Measurements from ENCODE around the gene SCAMP4. TPM values are rescaled to one million over a fixed set of nuclear protein-coding genes. Genes with fewer than 3 reads are reported as not detected.

SCAMP4 gene
- total and polyA plus RNA-seq, 2 of the 13 experiments (the other 11 are each of a cell fraction or from before 2014, with no cell fraction given): 10.7 to 13.7 TPM

DNA sequence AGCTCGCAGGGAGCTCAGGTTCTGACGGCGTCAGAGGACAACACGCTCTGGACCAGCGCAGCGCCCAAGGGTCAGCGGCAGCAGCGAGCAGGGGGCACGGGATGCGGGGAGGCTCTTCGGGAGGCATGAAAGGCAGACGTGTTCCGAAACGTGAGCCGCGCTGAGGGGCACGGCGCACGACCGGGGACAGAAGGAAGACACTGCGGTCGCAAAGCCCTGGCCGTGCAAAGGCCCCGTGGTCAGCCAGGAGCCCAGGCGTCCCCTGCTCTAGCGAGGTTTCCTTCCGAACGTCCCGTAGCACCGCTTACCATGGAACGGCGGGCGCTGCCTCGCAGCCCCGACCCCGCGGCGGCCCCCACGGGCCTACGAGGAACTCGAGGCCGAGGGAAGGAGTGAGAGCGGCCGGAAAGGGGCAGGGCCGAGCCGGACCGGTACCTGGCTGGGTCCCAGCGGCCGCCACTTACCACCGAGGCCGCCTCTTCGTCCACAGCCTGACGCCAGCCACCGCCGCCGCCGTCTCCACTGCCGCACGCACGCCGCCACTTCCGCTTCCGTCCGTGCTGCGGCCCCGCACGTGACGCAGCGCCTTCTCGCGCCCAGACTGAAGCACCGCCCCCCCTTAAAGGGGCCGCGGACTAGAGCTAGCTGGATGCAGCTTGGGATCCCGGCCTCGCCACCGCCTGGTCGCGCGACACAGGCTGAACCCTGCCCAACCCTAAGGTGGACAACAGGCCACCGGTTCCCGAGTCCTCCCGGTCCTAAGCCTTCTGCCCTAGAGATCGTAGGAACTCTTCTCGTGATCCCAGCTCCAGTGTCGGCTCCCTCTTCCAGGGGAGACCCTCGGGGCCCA, 29.3 kb upstream of the SCAMP4 start (continued):
- TF ChIP-seq ZNF275 (CRISPR knock-in tag; IDR thresholded peaks at IDR 0.05; ENCODE audit: borderline replicate concordance) (peak; percentile 52; the same call in 1 of the 2 replicates), ZNF513 (CRISPR knock-in tag; conservative IDR thresholded peaks at IDR 0.05) (no peak), ZNF274 (CRISPR knock-in tag; IDR thresholded peaks at IDR 0.05) (peak; percentile 87), SAFB2 (CRISPR knock-in tag; IDR thresholded peaks at IDR 0.05; ENCODE audit: borderline replicate concordance, low read depth) (peak; percentile 97), HNRNPK (IDR thresholded peaks at IDR 0.05; ENCODE audit: low read depth, low read length, poor library complexity, severe bottlenecking) (peak; percentile 54), ZBTB33 (CRISPR knock-in tag; IDR thresholded peaks at IDR 0.05) (peak; percentile 35; the same call in 1 of the 2 replicates), GATA4 (IDR thresholded peaks at IDR 0.05; ENCODE audit: borderline replicate concordance, low read depth) (peak; percentile 53; the same call in 1 of the 2 replicates), ZFP36L2 (CRISPR knock-in tag; IDR thresholded peaks at IDR 0.05) (no peak), KMT2B (CRISPR knock-in tag; IDR thresholded peaks at IDR 0.05) (peak; percentile 91), TAF15 (IDR thresholded peaks at IDR 0.05; ENCODE audit: low read depth, low read length, poor library complexity, severe bottlenecking) (no peak), ZBTB44 (CRISPR knock-in tag; IDR thresholded peaks at IDR 0.05) (peak; percentile 84), U2AF2 (IDR thresholded peaks at IDR 0.05; ENCODE audit: low read depth, low read length) (no peak), ZNF337 (CRISPR knock-in tag; IDR thresholded peaks at IDR 0.05; ENCODE audit: borderline replicate concordance, low read depth) (peak; percentile 80; the same call in 1 of the 2 replicates), ZNF350 (CRISPR knock-in tag; IDR thresholded peaks at IDR 0.05; ENCODE audit: borderline replicate concordance, low read depth) (peak; percentile 75; the same call in 1 of the 2 replicates), ZSCAN31 (CRISPR knock-in tag; IDR thresholded peaks at IDR 0.05; ENCODE audit: low read depth) (0 out of 2 replicates have a peak, but pooled peaks have one; percentile 81)
- TF ChIP-seq, protein P1, sequence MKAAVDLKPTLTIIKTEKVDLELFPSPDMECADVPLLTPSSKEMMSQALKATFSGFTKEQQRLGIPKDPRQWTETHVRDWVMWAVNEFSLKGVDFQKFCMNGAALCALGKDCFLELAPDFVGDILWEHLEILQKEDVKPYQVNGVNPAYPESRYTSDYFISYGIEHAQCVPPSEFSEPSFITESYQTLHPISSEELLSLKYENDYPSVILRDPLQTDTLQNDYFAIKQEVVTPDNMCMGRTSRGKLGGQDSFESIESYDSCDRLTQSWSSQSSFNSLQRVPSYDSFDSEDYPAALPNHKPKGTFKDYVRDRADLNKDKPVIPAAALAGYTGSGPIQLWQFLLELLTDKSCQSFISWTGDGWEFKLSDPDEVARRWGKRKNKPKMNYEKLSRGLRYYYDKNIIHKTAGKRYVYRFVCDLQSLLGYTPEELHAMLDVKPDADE (CRISPR knock-in tag; IDR thresholded peaks at IDR 0.05): no peak
- TF ChIP-seq, protein P2, sequence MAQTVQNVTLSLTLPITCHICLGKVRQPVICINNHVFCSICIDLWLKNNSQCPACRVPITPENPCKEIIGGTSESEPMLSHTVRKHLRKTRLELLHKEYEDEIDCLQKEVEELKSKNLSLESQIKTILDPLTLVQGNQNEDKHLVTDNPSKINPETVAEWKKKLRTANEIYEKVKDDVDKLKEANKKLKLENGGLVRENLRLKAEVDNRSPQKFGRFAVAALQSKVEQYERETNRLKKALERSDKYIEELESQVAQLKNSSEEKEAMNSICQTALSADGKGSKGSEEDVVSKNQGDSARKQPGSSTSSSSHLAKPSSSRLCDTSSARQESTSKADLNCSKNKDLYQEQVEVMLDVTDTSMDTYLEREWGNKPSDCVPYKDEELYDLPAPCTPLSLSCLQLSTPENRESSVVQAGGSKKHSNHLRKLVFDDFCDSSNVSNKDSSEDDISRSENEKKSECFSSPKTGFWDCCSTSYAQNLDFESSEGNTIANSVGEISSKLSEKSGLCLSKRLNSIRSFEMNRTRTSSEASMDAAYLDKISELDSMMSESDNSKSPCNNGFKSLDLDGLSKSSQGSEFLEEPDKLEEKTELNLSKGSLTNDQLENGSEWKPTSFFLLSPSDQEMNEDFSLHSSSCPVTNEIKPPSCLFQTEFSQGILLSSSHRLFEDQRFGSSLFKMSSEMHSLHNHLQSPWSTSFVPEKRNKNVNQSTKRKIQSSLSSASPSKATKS (CRISPR knock-in tag; IDR thresholded peaks at IDR 0.05): no peak

Data from HepG2 (cell line).